PC-3 (cell line): ENCODE results near the gene NRDE2.

Experiments
- CTCF ChIP-seq: fragments of 300-600 bp; sonication (generic); conservative IDR thresholded peaks from 2 replicates; pipeline ENCODE4 v1.5.1; 2017; ENCODE audit warnings: antibody characterized with exemption, low read depth, mild to moderate bottlenecking, low read length
- EZH2phosphoT487 ChIP-seq: fragments of 300-600 bp; sonication (generic); IDR thresholded peaks from 2 replicates; pipeline ENCODE4 v1.6.1; 2018; ENCODE audit warnings: mild to moderate bottlenecking, antibody characterized with exemption, low read length, borderline replicate concordance

DNA sequence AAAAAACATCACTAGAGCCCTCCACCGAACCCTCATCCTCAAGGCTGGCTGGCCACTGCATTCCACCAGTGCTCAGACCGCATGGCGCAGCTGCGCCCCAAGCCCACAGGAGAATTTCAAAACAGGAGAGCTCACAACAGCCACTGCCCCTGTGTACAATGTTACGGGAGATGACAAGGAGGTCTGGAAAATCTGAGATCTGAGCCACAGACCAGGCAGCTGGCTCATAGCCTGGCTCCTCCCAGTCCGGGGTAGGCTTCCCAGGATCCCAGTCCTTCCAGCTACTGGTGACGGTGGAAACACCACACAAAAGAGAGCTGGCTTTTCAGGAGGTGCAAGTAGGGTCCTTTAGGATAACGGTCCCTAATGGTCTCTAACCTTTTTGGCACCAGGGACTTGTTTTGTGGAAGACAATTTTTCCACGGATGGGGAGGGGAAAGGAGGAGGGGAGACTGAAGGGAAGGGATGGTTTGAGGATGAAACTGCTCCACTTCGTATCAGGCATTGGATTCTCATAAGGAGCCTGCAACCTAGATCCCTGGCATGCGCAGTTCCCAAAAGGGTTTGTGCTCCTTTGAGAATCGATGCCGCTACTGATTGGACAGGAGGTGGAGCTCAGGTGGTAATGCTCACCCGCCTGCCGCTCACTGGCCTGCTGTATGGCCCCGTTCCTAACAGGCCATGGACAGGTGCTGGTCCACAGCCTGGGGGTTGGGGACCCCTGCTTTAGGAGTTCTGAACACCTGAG is 23.0 kb upstream of the NRDE2 start:
- TF ChIP-seq CTCF (no peak), EZH2phosphoT487 (no peak)
